ENCODE measurements around the gene CRB1. TPM values are rescaled to one million over a fixed set of nuclear protein-coding genes. Genes with fewer than 3 reads are reported as not detected.

CRB1 gene
- total RNA-seq, 3 donors from 2014 or later: 0.33 to 1.0 (median 0.48) TPM

- no peaks in the 10 kb centered on the region for H3K9me3 ChIP-seq
- intact Hi-C loops (cut with DNase I; ENCODE audit: low total_unique reads): loop anchor here (5.0 kb wide), 1 partner anchor 365 kb away; no protein-coding TSS in a partner anchor
- H3K36me3 ChIP-seq: no peaks in the 10 kb centered on the region
- no peak overlapping the region for H3K4me3 ChIP-seq
- H3K4me1 ChIP-seq: no peaks in the 10 kb centered on the region
- H3K27me3 ChIP-seq: no peaks in the 10 kb centered on the region
- DNase-seq (ENCODE audit: low spot score in 2 of 2): no peak
- TF ChIP-seq CTCF (IDR thresholded peaks at IDR 0.05): no peak
- TF ChIP-seq POLR2AphosphoS5 (IDR thresholded peaks at IDR 0.05): no peak
- TF ChIP-seq POLR2A (IDR thresholded peaks at IDR 0.05): no peak
- H3K27ac ChIP-seq: no peak overlapping the region
Observed at GRCh38 chr1:197462539-197462938, 194.5 kb downstream of the CRB1 start.

DNA sequence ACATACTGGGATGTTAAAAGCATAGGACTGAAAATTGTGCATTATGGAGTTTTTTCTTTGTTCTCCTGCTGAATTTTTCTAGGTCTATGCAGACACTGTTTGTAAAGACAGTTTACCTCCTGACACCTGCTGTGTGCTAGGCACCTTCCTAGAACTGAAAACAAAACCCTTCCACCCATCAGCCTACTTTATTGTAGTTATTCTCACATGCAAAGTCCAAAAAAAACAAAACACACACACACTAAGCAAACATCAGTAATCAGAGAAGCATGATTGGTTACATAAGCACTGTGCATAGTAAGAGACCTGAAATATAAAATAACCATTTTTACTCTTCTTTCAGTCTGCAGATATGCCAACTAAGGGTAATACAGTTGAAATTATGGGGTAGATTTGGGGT lies 195.1 kb downstream of the CRB1 start:
- no peak for DNase-seq (ENCODE audit: low spot score in 2 of 2)
- no peak overlapping the region for H3K4me3 ChIP-seq
- no peaks in the 10 kb centered on the region for H3K9me3 ChIP-seq
- intact Hi-C loops (cut with DNase I; ENCODE audit: low total_unique reads): loop anchor here (5.0 kb wide), 1 partner anchor 366 kb away; no protein-coding TSS in a partner anchor
- no peaks in the 10 kb centered on the region for H3K4me1 ChIP-seq
- H3K27me3 ChIP-seq: no peaks in the 10 kb centered on the region
- no peak overlapping the region for H3K27ac ChIP-seq
- no peak for TF ChIP-seq CTCF (IDR thresholded peaks at IDR 0.05)
- no peak for TF ChIP-seq POLR2A (IDR thresholded peaks at IDR 0.05)
- no peak for TF ChIP-seq POLR2AphosphoS5 (IDR thresholded peaks at IDR 0.05)
- H3K36me3 ChIP-seq: no peaks in the 10 kb centered on the region

DNA sequence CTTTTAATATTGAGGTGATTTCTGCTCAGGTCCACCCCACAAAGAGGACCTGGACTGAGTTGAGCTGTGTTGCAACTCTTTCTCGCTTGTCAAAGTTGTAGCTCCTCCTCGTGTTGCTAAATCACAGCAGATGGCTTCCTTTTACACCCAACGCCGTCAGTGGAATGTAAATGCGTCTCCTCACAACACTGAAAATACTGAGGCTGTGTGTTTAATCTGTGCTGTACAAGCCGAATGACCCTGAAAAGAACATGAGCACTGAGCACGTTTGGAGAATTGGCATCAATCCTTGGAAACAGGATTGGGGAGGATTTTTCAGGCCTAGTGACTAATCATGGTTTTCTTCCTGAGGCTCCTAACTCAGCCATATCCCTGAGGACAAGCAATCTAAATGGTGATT lies 196.0 kb downstream of the CRB1 start:
- Histone ChIP-seq H3K27me3 (no peaks in the 10 kb centered on the region), H3K4me3 (no peak overlapping the region), H3K36me3 (no peaks in the 10 kb centered on the region), H3K27ac (peak overlapping the region in 1 of 2 donors; percentile 4), H3K4me1 (no peaks in the 10 kb centered on the region), H3K9me3 (no peaks in the 10 kb centered on the region)
- TF ChIP-seq POLR2A (IDR thresholded peaks at IDR 0.05): no peak
- no peak for TF ChIP-seq CTCF (IDR thresholded peaks at IDR 0.05)
- no peak for TF ChIP-seq POLR2AphosphoS5 (IDR thresholded peaks at IDR 0.05)
- intact Hi-C loops (cut with DNase I; ENCODE audit: low total_unique reads): loop anchor here (5.0 kb wide), 1 partner anchor 367 kb away; no protein-coding TSS in a partner anchor
- DNase-seq (ENCODE audit: low spot score in 2 of 2): no peak

DNA sequence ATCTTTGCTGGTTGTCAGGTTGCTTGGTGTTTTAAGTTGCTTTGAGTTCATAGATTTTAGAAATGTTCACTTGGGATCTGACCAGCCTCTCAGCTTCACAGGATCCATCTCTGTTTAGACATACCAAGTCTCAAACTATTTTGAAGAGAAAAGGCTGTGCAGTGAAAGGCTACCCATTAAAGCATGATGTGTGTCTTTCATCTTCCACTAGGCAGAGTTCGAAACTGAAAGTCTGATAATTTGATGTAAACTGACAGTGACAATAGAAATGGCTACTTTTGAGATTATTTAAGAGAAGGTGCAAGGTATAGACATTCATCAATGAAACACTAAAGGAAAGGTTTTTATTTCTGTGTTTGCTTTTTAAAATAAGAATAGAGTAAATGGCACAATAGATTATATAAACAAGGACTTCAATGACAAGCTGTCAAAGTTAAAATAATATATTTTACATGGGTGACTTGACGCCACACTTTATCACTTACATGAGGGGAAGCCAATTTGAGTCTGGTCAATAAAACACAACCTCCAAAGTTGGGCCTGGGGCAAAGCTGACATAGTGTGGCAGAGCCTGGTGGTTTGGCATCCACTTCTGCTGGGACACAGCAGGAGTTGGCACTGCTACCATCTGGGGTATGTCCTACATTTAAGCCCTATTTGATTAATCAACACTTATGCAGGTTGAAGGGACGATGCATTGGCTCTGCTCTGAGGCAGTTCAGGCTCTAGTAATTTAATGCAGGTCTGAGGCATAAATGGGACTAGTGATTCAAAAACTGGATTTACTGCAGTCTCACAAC lies 197.7 kb downstream of the CRB1 start:
- DNase-seq (ENCODE audit: low spot score in 2 of 2): no peak
- Histone ChIP-seq H3K4me3 (no peak overlapping the region), H3K36me3 (no peaks in the 10 kb centered on the region), H3K4me1 (no peaks in the 10 kb centered on the region), H3K27ac (no peak overlapping the region), H3K27me3 (no peaks in the 10 kb centered on the region), H3K9me3 (no peaks in the 10 kb centered on the region)
- intact Hi-C loops (cut with DNase I; ENCODE audit: low total_unique reads): no loop called here
- TF ChIP-seq POLR2AphosphoS5 (IDR thresholded peaks at IDR 0.05) (no peak), CTCF (IDR thresholded peaks at IDR 0.05) (no peak), POLR2A (IDR thresholded peaks at IDR 0.05) (no peak)

DNA sequence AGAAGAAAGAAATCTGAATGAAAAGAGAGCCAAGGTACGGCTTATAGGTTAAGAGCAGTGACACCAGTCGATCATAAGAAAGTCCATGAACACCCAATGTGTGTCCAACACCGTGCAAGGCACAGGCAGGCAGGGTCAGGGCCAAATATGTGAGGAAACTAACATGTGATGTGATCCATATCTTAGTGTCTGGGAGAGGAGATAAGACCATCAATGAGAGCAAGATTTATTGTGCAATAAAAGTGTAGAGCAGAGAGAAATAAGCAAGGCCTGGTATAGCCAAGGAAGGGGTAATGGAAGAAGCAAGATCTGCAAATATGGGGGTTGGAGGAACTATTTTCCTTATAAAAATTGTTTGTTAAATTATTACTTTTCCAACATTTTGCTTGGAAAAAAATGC lies 198.8 kb downstream of the CRB1 start:
- TF ChIP-seq POLR2AphosphoS5 (IDR thresholded peaks at IDR 0.05) (no peak), CTCF (IDR thresholded peaks at IDR 0.05) (no peak), POLR2A (IDR thresholded peaks at IDR 0.05) (no peak)
- H3K27ac ChIP-seq: no peak overlapping the region
- intact Hi-C loops (cut with DNase I; ENCODE audit: low total_unique reads): no loop called here
- H3K9me3 ChIP-seq: no peaks in the 10 kb centered on the region
- DNase-seq (ENCODE audit: low spot score in 2 of 2): no peak
- no peaks in the 10 kb centered on the region for H3K36me3 ChIP-seq
- no peaks in the 10 kb centered on the region for H3K4me1 ChIP-seq
- no peak overlapping the region for H3K4me3 ChIP-seq
- H3K27me3 ChIP-seq: no peaks in the 10 kb centered on the region

Measured in breast epithelium (tissue), 4 donors.